Right cardiac atrium (tissue), 5 donors: ENCODE measurements around the gene SERP1. TPM values are rescaled to one million over a fixed set of nuclear protein-coding genes. Genes with fewer than 3 reads are reported as not detected.

Experiments used
- ATAC-seq, 2 donors: fragments of 200-7000 bp; cut with Tn5 transposase; one replicate each; pipeline versions ENCODE4 v1.8.0 to v1.9.1; 2020; ENCODE audit warnings: moderate library complexity in 2 of 2, mild to moderate bottlenecking in 1 of 2
- DNase-seq, 3 donors: peaks; one replicate each; pipeline ENCODE4 v3.0.0-alpha.2; 2020
- H3K27ac ChIP-seq: one replicate; pipeline ENCODE4 v1.5.1; 2013; ENCODE audit warnings: mild to moderate bottlenecking, low read length, control low read depth, moderate library complexity
- H3K27me3 ChIP-seq: one replicate; pipeline ENCODE4 v1.6.1; 2013; ENCODE audit not compliant: control insufficient read depth, insufficient read depth
- H3K4me1 ChIP-seq: one replicate; pipeline ENCODE4 v1.6.1; 2013; ENCODE audit warnings: low read length; ENCODE audit not compliant: control insufficient read depth, insufficient read depth
- H3K4me3 ChIP-seq: one replicate; pipeline ENCODE4 v1.5.1; 2013; ENCODE audit warnings: low read length, control low read depth
- H3K9me3 ChIP-seq: one replicate; pipeline ENCODE4 v1.6.1; 2013; ENCODE audit warnings: low read length; ENCODE audit not compliant: control insufficient read depth
- WGBS: extraction: QIAGEN DNeasy Blood & Tissue Kit; methylation state at CpG from one replicate; pipeline ENCODE4 v1.1.7; 2013; 5-methylcytosine and 5-hydroxymethylcytosine counted together
- intact Hi-C, 4 donors: fragments of 100-400 bp; cut with DNase I; formaldehyde crosslinking; loops; one replicate each; pipeline versions ENCODE4 v1.11.0 to v1.14.0; 2022 to 2023
- long read RNA-seq, 4 donors: library from polyadenylated mRNA; unstranded; transcript quantifications; one replicate each; pipeline ENCODE4 v2.0.0, GENCODE V29; 2020 to 2021
- polyA plus RNA-seq: library from polyadenylated mRNA; stranded (reverse); fragments of 200-250 nt; gene quantifications from one replicate; pipeline ENCODE4 v1.2.3, GENCODE V29; 2013
- total RNA-seq, 4 donors: library from RNA; stranded (reverse); fragmentation: NEBNext Ultra II Directional; extraction: Animal tissue kit (Norgen Biotek cat#: 25700); gene quantifications; one replicate each; pipeline ENCODE4 v1.2.1, GENCODE V29; 2021
- donor health status: healthy with polysubstance abuse.
- donor health status: DM: no; HTN: yes; CAD: no.
- donor health status: DM: no; HTN: no; CAD: no.
- donor health status: DM: no; HTN: yes; CAD: no; lungs with severe emphysema.
- donor health status: DM: yes; HTN: yes; CAD: no.

SERP1 gene
- total RNA-seq: 10 to 100 TPM; 35.2 to 41.3 (median 37.4) TPM
- 24.8 TPM for polyA plus RNA-seq
- long read RNA-seq, donor 1, transcript SERP1-201 (3 exons, 3,171 nt): major isoform, 110 of 122 reads
- long read RNA-seq, donor 1, transcript SERP1-206 (2 exons, 1,596 nt): minor isoform, 6 of 122 reads
- long read RNA-seq, donor 1, partial matches to known transcripts: 0 of 122 reads
- long read RNA-seq, donor 1, other reads (novel, unspliced or antisense): 4 of 122 reads
- long read RNA-seq, donor 2, transcript SERP1-201 (3 exons, 3,171 nt): major isoform, 38 of 43 reads
- long read RNA-seq, donor 2, partial matches to known transcripts: 0 of 43 reads
- long read RNA-seq, donor 2, other reads (novel, unspliced or antisense): 0 of 43 reads
- long read RNA-seq, donor 3, transcript SERP1-201 (3 exons, 3,171 nt): major isoform, 223 of 259 reads
- long read RNA-seq, donor 3, partial matches to known transcripts: 0 of 259 reads
- long read RNA-seq, donor 3, other reads (novel, unspliced or antisense): 29 of 259 reads
- long read RNA-seq, donor 4, transcript SERP1-201 (3 exons, 3,171 nt): major isoform, 42 of 50 reads
- long read RNA-seq, donor 4, partial matches to known transcripts: 0 of 50 reads
- long read RNA-seq, donor 4, other reads (novel, unspliced or antisense): 4 of 50 reads

DNA sequence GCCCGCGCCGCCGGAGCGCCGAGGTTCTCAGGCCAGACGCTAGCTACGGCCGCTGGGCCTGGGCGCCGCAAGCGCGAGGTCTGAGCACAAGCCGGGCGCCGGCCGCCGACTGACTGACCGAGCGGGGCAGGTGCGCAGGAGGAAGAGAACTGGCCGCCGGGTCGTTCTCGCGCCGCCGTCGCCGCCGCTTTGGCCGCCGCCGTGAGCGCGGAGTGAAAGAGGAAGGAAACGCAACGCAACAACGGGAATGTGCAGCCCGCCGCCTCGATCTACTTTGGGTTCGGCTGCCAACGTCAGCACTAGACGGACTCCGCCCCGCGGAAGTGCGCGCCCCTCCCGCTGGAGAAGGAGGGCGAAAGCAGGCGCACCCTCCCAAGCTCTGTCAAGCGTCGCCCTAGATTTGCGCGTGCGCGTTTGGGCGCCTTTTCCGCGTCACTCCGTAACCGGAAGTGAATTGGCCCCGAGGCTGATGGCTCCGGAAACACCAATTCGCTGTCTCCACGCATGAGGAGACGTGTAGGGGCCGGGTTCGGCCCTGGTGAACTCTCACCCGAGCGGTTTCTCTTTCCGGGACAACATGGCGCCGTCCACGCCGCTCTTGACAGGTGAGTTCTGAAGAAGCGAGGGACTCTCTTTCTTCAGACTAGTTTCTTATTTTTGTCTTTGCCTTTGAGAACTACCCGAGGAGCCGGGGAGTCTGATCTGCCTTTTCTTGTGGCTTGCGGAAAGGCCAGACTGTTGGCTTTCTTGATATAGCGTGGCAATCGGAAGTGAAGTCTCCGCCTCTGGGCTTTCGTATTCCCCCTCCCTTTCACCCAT, at the start of gene SERP1, which contains the start of gene EIF2A:
Gene SERP1, minus strand, starts transcription at position 271 of the 819 bp plus-strand sequence. CDS start 361 bp downstream, outside the sequence.
Gene EIF2A, plus strand, starts transcription at position 562 of the 819 bp plus-strand sequence. Its CDS starts 16 bp downstream, at position 578.
- Histone ChIP-seq H3K4me3 (peak within 1 kb of the TSS; percentile 87), H3K27me3 (no peaks in the 10 kb centered on the region), H3K4me1 (no peaks in the 10 kb centered on the region), H3K27ac (peak within 1 kb of the TSS; percentile 93), H3K9me3 (no peaks in the 10 kb centered on the region)
- ATAC-seq (peak; percentile 98), DNase-seq (peak; percentile 99)
- under 1% methylated on average over 86 of the region's 86 CpGs for WGBS
- intact Hi-C loops: no loop called here

GRCh38 chr3:150594150-150594549, 47.9 kb upstream of the SERP1 start:
- intact Hi-C loops: no loop called here
- H3K9me3 ChIP-seq: no peaks in the 10 kb centered on the region
- DNase-seq (no peak), ATAC-seq (no peak)
- H3K27ac ChIP-seq: no peak overlapping the region
- H3K4me3 ChIP-seq: no peak overlapping the region
- H3K4me1 ChIP-seq: no peaks in the 10 kb centered on the region
- WGBS: 88% methylated on average over 4 of the region's 4 CpGs
- no peaks in the 10 kb centered on the region for H3K27me3 ChIP-seq

GRCh38 chr3:150589759-150590158, 43.5 kb upstream of the SERP1 start:
- H3K4me1 ChIP-seq: no peaks in the 10 kb centered on the region
- intact Hi-C loops: no loop called here
- no peak for DNase-seq
- no peak overlapping the region for H3K4me3 ChIP-seq
- no peak for ATAC-seq
- no peak overlapping the region for H3K27ac ChIP-seq
- no peaks in the 10 kb centered on the region for H3K9me3 ChIP-seq
- WGBS: 65% methylated on average over 6 of the region's 6 CpGs
- no peaks in the 10 kb centered on the region for H3K27me3 ChIP-seq

DNA sequence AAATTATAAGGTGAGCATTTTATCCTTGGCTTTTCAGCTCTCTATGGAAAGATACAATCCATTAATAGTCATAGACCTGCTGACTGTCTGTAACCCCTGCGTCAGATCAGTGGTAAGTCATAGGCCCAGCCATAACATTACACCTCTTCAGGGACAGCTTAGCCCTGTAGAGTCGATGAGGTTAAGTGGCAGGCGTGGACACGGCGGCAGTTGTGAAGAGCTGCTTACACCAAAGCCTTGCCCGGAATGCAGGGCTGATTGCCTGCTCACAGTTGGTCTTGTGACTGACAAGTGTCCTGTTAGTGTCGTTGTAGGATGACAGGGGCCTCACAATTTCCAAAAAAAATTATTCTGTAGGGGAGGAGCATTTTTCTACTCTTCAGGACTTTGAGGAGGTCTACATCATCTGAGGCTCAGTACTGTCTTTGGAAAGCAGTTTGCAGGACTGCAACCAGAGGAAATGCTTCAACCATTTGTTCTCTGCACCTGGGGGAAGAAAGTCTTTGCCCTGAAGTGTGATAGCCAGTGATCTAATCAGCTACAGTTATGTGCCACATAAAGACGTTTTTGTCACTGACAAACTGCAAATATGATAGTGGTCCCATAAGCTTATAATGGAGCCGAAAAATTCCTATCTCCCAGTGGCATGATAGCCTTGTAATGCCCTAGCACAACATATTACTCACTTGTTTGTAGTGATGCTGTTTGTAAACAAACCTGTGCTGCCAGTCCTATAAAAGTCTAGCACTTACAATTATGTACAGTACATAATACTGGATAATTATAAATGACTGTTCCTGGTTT, 41.9 kb upstream of the SERP1 start:
- intact Hi-C loops: no loop called here
- H3K27me3 ChIP-seq: no peaks in the 10 kb centered on the region
- no peaks in the 10 kb centered on the region for H3K9me3 ChIP-seq
- ATAC-seq: peak; percentile 94 to 96
- H3K27ac ChIP-seq: peak overlapping the region; percentile 75
- peak; percentile 61 to 83 (median 83) for DNase-seq
- H3K4me1 ChIP-seq: no peaks in the 10 kb centered on the region
- WGBS: 41% methylated on average over 9 of the region's 9 CpGs
- H3K4me3 ChIP-seq: no peak overlapping the region

GRCh38 chr3:150583028-150583427, 36.7 kb upstream of the SERP1 start:
- Histone ChIP-seq H3K4me3 (no peak overlapping the region), H3K4me1 (no peaks in the 10 kb centered on the region), H3K9me3 (no peaks in the 10 kb centered on the region), H3K27me3 (no peaks in the 10 kb centered on the region), H3K27ac (no peak overlapping the region)
- ATAC-seq (no peak), DNase-seq (no peak)
- WGBS: 87% methylated on average over 1 of the region's 1 CpG
- intact Hi-C loops: no loop called here

GRCh38 chr3:150582620-150583019, 36.3 kb upstream of the SERP1 start:
- 89% methylated on average over 2 of the region's 2 CpGs for WGBS
- intact Hi-C loops: no loop called here
- Histone ChIP-seq H3K4me1 (no peaks in the 10 kb centered on the region), H3K9me3 (no peaks in the 10 kb centered on the region), H3K27me3 (no peaks in the 10 kb centered on the region), H3K27ac (no peak overlapping the region), H3K4me3 (no peak overlapping the region)
- DNase-seq: no peak
- no peak for ATAC-seq

DNA sequence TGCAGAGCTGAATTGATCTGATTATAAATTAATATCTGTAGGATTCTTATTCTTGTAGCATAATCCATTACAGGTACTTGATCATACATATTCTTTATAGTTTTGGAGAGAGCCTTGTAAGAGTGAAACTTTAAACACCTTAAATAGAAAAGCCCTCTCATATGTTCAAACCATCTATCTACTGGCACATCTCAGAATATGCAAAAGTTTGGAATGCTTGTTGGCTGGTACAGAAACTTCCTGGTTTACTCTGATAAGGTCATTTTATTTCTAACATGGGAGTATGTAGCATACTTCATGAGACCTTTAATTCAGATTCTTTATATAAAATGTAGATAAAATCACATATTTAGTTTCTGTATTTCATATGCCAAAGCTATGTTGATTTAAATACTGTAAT, 34.9 kb upstream of the SERP1 start:
- no peak overlapping the region for H3K4me3 ChIP-seq
- no peaks in the 10 kb centered on the region for H3K27me3 ChIP-seq
- no peak overlapping the region for H3K27ac ChIP-seq
- DNase-seq (no peak), ATAC-seq (no peak)
- no peaks in the 10 kb centered on the region for H3K4me1 ChIP-seq
- intact Hi-C loops: no loop called here
- H3K9me3 ChIP-seq: no peaks in the 10 kb centered on the region

DNA sequence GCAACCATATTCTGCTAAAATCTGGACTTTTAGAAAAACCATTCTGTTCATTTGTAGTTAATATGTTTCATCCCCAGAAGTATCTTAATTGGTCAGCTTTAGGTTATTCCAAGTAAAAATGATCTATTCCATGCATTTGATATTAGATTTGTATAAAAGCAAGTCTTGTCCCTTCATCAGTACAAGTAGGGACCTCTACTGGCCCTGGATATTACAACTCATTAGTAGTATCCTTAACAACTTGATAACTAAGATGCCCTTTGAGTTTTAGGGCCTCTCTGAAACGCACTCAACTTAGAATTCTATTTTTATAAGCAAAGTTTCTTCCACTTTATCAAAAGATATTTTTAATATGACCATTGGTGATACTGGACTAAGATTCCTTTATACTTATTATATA, 31.6 kb upstream of the SERP1 start:
- no peaks in the 10 kb centered on the region for H3K9me3 ChIP-seq
- DNase-seq (no peak), ATAC-seq (no peak)
- no peaks in the 10 kb centered on the region for H3K4me1 ChIP-seq
- H3K4me3 ChIP-seq: no peak overlapping the region
- H3K27ac ChIP-seq: no peak overlapping the region
- intact Hi-C loops: no loop called here
- WGBS: 42% methylated on average over 1 of the region's 1 CpG
- no peaks in the 10 kb centered on the region for H3K27me3 ChIP-seq

DNA sequence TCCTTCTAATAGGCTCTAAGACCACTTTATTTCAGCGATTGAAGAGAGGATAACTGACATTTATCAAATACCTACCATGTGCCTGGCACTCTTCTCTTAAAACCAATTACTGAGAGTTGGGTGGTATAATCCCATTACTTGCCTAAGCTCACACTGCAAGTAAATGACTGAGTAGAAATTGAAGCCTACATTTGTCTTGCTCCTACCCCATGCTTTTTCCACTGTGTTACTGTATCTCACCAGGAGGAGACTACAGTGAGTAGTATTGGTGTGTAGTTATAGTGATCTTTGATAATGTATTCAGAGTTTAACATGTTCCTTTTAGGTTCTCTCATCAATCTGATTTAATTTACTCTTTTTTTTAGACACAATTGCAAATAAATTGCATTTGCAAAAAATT, 21.0 kb upstream of the SERP1 start:
- Histone ChIP-seq H3K27me3 (no peaks in the 10 kb centered on the region), H3K9me3 (no peaks in the 10 kb centered on the region), H3K27ac (no peak overlapping the region), H3K4me3 (no peak overlapping the region), H3K4me1 (no peaks in the 10 kb centered on the region)
- DNase-seq: no peak
- ATAC-seq: no peak
- 97% methylated on average over 1 of the region's 1 CpG for WGBS
- intact Hi-C loops: no loop called here

DNA sequence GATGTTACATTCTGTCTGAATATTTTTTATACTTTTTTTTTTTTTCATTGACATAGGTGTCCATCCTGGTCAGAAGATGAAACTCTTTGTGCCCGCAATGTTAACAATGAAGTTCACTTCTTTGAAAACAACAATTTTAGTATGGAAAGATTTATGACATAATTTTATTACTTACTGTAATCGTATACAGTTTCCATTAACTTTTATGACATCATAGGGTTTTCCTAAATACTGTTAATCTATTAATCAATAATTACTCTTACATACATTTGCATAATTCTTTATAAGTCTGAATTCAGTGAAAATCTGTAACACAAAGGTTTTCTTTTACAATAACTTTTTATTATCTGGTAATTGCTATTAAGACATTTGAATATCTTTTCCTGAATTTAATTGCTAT, 17.9 kb upstream of the SERP1 start:
- Histone ChIP-seq H3K9me3 (no peaks in the 10 kb centered on the region), H3K27me3 (no peaks in the 10 kb centered on the region), H3K27ac (no peak overlapping the region), H3K4me3 (no peak overlapping the region), H3K4me1 (no peaks in the 10 kb centered on the region)
- intact Hi-C loops: no loop called here
- no peak for ATAC-seq
- WGBS: 78% methylated on average over 2 of the region's 2 CpGs
- DNase-seq: no peak
